KMS-11 (cell line): ENCODE data around the gene PCSK5.

Source experiments
- H2AFZ ChIP-seq: fragments of 200-600 bp; sonication (generic); 2 replicates; pipeline ENCODE4 v1.6.1; 2016; ENCODE audit warnings: antibody characterized with exemption, mixed run types, low read depth
- H3K27ac ChIP-seq: fragments of 200-600 bp; sonication (generic); 2 replicates; pipeline ENCODE4 v1.6.1; 2016; ENCODE audit warnings: mild to moderate bottlenecking, mixed run types
- H3K27me3 ChIP-seq: fragments of 200-600 bp; sonication (generic); 2 replicates; pipeline ENCODE4 v1.6.1; 2017; ENCODE audit warnings: mild to moderate bottlenecking, low read depth, mixed run types, moderate library complexity; ENCODE audit not compliant: insufficient read depth
- H3K36me3 ChIP-seq: fragments of 200-600 bp; sonication (generic); 2 replicates; pipeline ENCODE4 v1.6.1; 2017; ENCODE audit warnings: mild to moderate bottlenecking, mixed run types; ENCODE audit not compliant: insufficient read depth
- H3K4me1 ChIP-seq: fragments of 200-600 bp; sonication (generic); 2 replicates; pipeline ENCODE4 v1.6.1; 2016; ENCODE audit warnings: mild to moderate bottlenecking, low read depth, mixed run types; ENCODE audit not compliant: poor library complexity, severe bottlenecking
- H3K4me2 ChIP-seq: fragments of 200-600 bp; sonication (generic); 2 replicates; pipeline ENCODE4 v1.7.0; 2016; ENCODE audit warnings: mild to moderate bottlenecking, mixed run types
- H3K4me3 ChIP-seq: fragments of 200-600 bp; sonication (generic); IDR thresholded peaks from 2 replicates; pipeline ENCODE4 v1.6.1; 2017; ENCODE audit warnings: low read depth, low read length, mixed read lengths; ENCODE audit not compliant: insufficient read depth
- H3K79me2 ChIP-seq: fragments of 200-600 bp; sonication (generic); 2 replicates; pipeline ENCODE4 v1.6.1; 2016; ENCODE audit warnings: low read depth, mixed run types; ENCODE audit not compliant: insufficient read depth
- H3K9ac ChIP-seq: fragments of 200-600 bp; sonication (generic); 2 replicates; pipeline ENCODE4 v1.6.1; 2016; ENCODE audit warnings: mild to moderate bottlenecking, mixed run types
- H4K20me1 ChIP-seq: fragments of 200-600 bp; sonication (generic); 2 replicates; pipeline ENCODE4 v1.6.1; 2016; ENCODE audit warnings: mild to moderate bottlenecking, mixed run types; ENCODE audit not compliant: insufficient read depth
- TF ChIP-seq, protein P1 (sequence below): fragments of 200-600 bp; sonication (generic); conservative IDR thresholded peaks from 2 replicates; pipeline ENCODE4 v1.6.1; 2017; ENCODE audit warnings: low read depth, mild to moderate bottlenecking, antibody characterized with exemption, low read length, moderate library complexity, mixed read lengths

The PCSK5 gene

GRCh38 chr9:75930190-75930589 is 39.7 kb downstream of the PCSK5 start:
- H3K4me2 ChIP-seq: no peak overlapping the region
- no peaks in the 10 kb centered on the region for H3K36me3 ChIP-seq
- no peaks in the 10 kb centered on the region for H3K4me1 ChIP-seq
- no peak overlapping the region for H3K27ac ChIP-seq
- TF ChIP-seq, protein P1, sequence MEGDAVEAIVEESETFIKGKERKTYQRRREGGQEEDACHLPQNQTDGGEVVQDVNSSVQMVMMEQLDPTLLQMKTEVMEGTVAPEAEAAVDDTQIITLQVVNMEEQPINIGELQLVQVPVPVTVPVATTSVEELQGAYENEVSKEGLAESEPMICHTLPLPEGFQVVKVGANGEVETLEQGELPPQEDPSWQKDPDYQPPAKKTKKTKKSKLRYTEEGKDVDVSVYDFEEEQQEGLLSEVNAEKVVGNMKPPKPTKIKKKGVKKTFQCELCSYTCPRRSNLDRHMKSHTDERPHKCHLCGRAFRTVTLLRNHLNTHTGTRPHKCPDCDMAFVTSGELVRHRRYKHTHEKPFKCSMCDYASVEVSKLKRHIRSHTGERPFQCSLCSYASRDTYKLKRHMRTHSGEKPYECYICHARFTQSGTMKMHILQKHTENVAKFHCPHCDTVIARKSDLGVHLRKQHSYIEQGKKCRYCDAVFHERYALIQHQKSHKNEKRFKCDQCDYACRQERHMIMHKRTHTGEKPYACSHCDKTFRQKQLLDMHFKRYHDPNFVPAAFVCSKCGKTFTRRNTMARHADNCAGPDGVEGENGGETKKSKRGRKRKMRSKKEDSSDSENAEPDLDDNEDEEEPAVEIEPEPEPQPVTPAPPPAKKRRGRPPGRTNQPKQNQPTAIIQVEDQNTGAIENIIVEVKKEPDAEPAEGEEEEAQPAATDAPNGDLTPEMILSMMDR: no peak
- no peaks in the 10 kb centered on the region for H4K20me1 ChIP-seq
- no peak overlapping the region for H3K4me3 ChIP-seq
- no peak overlapping the region for H3K9ac ChIP-seq
- H3K79me2 ChIP-seq: no peaks in the 10 kb centered on the region
- H2AFZ ChIP-seq: no peak overlapping the region
- no peaks in the 10 kb centered on the region for H3K27me3 ChIP-seq

- H3K36me3 ChIP-seq: no peaks in the 10 kb centered on the region
- no peak overlapping the region for H2AFZ ChIP-seq
- H4K20me1 ChIP-seq: no peaks in the 10 kb centered on the region
- no peak overlapping the region for H3K9ac ChIP-seq
- H3K27me3 ChIP-seq: no peaks in the 10 kb centered on the region
- TF ChIP-seq, protein P1: no peak
- no peaks in the 10 kb centered on the region for H3K4me1 ChIP-seq
- no peak overlapping the region for H3K27ac ChIP-seq
- no peaks in the 10 kb centered on the region for H3K79me2 ChIP-seq
- no peak overlapping the region for H3K4me2 ChIP-seq
- H3K4me3 ChIP-seq: no peak overlapping the region
Measured at GRCh38 chr9:75930730-75931321, 40.4 kb downstream of the PCSK5 start.

DNA sequence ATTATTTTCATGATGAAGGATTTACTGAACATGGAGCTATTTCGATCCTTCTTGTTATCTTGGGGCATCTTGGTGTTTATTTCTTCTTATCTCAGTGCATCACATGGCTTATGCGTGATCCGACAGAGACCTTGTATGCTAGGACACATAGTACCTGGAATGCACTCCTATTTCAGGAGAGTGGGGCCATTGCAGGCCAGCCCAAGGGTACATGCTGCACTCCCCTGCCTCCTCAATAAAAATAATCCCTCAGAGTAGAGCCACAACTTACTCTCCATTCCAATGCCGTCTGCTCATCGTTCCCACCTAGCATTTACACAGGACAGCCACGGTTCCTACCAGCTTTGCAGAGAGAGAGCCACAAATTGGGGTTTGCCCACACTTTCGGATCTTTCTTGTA is 43.5 kb downstream of the PCSK5 start:
- TF ChIP-seq, protein P1: no peak
- no peaks in the 10 kb centered on the region for H3K4me1 ChIP-seq
- H2AFZ ChIP-seq: no peak overlapping the region
- no peaks in the 10 kb centered on the region for H3K36me3 ChIP-seq
- no peaks in the 10 kb centered on the region for H4K20me1 ChIP-seq
- no peak overlapping the region for H3K4me3 ChIP-seq
- H3K4me2 ChIP-seq: no peak overlapping the region
- no peak overlapping the region for H3K9ac ChIP-seq
- H3K27ac ChIP-seq: no peak overlapping the region
- H3K79me2 ChIP-seq: no peaks in the 10 kb centered on the region
- no peaks in the 10 kb centered on the region for H3K27me3 ChIP-seq

- no peak overlapping the region for H2AFZ ChIP-seq
- H3K9ac ChIP-seq: no peak overlapping the region
- H3K79me2 ChIP-seq: no peaks in the 10 kb centered on the region
- H3K4me2 ChIP-seq: no peak overlapping the region
- no peaks in the 10 kb centered on the region for H3K36me3 ChIP-seq
- TF ChIP-seq, protein P1: no peak
- no peaks in the 10 kb centered on the region for H4K20me1 ChIP-seq
- no peak overlapping the region for H3K27ac ChIP-seq
- no peaks in the 10 kb centered on the region for H3K27me3 ChIP-seq
- no peak overlapping the region for H3K4me3 ChIP-seq
- no peaks in the 10 kb centered on the region for H3K4me1 ChIP-seq
Measured at GRCh38 chr9:75935591-75935990, 45.1 kb downstream of the PCSK5 start.
